ENCODE results near the gene OGA.

The OGA gene

DNA sequence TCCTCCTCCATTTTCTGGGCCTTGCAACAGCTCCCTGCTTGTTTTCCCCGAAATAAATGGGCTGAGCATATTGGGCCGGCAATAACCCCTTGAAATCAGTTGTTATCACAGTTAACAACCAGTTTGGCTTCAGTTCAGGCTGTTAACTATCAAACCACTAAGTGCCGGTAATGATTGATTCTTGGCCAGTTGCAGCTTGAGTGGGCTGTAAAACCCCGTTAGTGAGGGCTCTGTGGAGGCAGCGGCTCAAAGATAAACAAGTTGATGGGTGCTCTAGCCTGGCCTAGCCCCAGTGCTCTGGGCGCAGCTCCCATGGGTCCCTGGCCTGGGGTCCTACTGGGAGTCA lies 50.7 kb downstream of the OGA start:
- no peak overlapping the region for H3K4me3 ChIP-seq
- H3K27ac ChIP-seq, result no peak overlapping the region

DNA sequence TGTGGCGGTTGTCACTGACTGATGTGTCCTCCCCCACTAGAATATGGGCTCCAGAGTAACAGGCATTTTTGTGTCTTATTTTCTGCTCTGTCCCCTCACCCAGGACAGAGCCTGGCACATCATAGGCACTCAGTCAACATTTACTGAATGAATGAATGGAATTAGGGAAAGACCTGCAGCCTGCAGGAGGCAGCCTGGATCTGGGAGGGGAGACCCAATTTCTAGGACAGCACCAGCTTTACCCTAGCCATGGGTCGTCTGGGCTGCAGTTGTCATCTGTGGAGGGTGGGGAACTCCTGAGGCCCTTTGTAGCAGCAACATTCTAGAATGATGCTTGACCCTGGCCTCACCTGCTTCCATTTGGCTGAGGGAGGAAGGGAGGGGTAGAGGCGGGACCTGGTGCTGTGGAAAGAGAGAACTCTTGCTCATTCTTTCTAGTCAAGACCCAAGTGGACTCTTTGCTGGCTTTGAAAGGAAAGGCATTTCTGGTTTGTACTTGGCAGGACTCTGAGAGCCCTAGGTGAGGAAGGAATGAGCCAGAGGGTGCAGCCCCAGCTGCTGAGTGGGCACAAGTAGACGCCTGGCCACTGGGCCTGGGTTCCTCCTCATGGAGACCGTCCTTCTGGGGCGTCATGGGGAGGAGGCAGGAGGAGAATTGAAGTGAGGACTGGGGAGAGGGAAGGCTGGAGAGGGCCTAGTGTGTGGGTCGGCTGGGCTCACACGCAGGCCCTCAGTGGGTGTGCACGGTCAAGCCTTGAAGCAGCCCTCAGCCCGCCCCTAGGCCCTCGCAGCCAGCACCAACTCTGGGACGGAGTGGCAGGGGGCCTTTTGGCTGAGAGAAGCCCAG lies 51.3 kb downstream of the OGA start:
- Histone ChIP-seq H3K27ac (no peak overlapping the region), H3K4me3 (no peak overlapping the region)

DNA sequence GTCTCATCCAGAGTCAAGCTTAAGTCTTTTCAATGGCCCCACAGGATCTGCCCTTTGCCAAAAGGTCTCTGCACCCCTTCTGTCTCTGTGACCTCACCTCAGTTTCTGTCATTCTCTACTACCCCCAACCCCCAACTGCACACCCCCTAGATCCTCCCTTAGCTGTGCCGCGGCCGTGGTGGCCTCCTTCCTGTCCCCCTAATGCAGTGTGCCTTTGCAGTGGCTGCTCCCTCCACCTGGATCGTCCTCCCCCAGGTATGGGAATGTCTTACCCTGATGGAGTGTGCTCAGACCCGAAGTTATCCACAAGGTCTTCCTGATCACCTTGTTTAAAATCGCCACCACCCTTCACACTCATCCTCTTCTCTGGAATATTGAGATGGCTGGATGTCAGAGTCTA lies 51.9 kb downstream of the OGA start:
- H3K4me3 ChIP-seq, result no peak overlapping the region
- H3K27ac ChIP-seq, result no peak overlapping the region

DNA sequence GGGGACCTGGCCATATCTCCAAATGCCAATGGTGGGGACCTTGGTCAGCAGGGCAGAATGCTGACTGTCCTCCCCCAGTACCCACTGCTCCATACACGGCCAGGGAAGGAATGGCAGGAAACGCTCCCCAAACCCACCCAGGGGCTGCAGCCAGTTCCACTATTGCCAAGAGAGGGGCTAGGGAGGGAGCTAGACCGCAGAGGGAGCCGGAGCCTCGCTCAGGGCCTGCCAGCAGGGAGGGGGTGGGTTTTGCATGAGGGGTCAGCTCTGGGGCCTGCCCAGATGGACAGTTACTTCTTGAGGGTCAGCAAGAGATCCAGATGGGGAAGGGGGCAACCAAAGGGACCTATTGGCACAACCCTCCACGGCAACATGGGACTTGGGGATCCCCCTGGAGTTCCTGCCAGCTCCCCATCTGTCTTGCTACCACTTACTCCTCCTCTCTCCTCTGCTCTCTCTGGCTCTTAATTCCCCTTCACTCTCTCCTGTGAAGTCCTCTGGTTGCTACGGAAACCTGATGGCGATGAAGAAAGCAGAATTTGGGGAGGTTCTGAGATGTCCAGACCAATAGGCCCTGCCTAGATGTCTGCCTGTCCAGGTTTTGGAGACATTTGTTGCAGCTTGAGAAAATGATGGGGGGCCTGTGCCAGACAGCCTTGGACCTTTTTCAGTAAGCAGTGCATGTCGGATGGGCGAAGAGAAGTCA lies 55.0 kb downstream of the OGA start:
- no peak overlapping the region for H3K4me3 ChIP-seq
- no peak overlapping the region for H3K27ac ChIP-seq

DNA sequence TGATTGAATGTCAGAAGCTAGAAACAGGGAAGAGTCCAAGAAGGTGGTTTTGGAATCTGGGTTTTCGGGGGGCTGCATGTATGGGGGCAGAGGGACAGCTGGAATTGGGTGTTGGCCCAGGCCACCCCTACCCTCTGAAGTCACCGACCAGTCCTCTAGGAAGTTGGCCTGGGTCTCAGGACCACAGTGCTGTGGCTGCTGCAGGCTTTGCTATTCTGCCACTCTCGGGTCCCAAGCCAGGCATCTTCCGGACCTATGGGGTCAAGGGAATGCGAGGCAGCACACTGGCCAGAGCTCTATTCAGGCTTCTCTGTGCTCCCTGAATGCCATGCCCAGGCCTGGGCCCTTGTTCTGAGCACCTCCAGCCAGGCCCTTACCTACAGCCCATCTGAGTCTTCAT lies 55.5 kb downstream of the OGA start:
- no peak overlapping the region for H3K4me3 ChIP-seq

DNA sequence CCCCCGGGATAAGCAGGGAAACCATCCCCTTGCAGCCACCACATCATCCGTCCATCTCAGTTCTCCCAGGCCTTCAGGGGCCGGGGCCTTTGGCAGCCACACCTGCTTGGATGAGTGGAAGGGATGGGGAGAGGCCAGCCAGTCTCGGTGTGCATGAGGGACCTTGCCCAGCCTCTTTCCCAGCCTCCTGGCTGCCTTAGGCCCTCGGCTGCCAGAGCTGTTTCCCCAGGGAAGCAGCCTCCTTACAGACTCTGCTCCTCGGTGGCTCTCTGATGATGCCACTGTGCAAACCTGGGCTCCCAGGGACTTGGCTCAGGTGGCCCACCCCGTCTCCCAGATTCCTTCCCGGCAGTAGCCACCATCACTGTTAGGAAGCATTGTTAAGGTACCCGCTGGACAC lies 57.0 kb downstream of the OGA start:
- Histone ChIP-seq H3K27ac (no peak overlapping the region), H3K4me3 (no peak overlapping the region)

More for the DNA sequence above, 55.5 kb downstream of the OGA start:
- no peak overlapping the region for H3K27ac ChIP-seq

DNA sequence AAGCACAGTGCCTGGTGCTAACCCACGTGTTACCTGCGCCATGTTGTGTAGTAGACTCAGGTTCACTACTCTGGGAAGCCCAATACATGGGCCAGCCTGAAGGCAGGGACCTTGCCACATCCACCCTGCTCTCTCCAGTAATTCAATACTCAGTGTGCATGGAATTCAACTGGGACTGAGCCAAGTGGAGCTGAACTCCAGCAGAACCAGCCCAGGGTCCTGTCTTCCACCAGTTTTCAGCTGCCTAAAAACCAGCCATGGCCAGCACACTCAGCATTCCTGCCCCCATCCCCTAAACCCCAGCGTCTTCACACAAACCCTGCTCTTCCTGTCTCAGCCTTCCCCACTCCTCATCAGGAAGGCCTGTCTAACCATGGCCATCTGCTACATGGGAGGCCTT lies 57.7 kb downstream of the OGA start:
- Histone ChIP-seq H3K4me3 (no peak overlapping the region), H3K27ac (no peak overlapping the region)

DNA sequence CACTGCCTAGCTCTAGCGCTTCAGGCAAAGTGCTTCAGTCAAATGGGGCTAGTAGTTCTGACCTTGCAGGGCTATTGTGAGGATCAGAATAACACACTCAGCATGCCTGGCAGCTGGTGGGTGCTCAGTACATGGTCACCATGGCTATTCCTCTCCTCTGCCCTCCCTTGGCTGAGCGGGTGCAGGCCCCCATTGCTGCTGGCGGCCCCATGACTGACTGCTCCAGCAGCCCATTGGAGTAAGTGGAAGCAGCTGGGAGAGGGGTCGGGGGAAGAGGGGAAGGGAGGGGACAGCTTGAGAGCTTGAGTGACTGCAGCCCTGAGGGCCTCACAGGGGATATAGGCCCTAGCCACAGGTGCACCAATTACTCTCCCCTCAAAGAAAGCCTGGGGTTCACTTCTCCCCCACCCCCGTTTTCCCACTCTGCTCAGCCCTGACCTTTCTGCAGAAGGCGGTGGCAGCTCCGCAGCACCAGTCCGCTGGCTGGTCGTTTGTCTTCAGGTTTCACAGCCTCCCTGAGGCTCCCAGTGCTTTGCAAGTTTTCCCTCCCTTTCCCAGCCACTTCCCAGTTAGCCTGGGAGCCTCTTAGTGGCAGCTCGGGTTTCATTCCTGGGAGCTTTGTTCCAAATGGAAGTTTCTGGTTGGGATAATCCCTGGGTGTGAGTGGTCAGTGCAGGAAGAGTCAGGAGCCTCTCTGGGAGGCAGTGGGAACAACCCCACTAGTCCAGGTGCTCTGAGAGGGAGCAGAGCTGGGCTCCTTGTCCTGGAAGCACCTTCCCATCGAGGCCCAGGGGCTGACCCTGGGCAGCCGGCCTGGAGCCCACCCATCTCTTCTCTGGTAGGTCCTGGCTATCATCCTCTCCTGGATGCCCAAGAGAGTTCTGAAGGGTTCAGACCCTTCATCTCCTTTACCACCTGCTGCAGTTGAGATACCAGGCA lies 58.7 kb downstream of the OGA start:
- H3K27ac ChIP-seq, result no peak overlapping the region
- no peak overlapping the region for H3K4me3 ChIP-seq

DNA sequence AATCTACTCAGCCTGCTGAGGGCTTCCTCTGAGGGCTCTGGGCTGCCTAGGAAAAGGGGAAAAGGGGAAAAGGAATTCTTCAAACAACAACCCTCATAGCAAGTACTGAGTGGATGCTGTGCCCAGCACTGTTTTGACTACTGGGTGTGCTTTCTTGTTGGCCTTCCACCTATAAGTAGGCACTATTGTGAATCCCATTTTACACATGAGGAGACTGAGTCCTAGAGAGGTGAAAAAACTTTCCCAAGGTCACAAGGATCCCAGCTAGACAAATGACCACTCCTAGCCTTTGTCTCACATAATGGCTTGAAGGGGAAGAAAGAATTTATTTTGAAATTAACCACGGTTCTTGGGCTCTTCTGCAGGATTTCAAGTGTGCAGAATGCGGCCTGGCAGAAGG lies 59.4 kb downstream of the OGA start:
- Histone ChIP-seq H3K27ac (no peak overlapping the region), H3K4me3 (no peak overlapping the region)

DNA sequence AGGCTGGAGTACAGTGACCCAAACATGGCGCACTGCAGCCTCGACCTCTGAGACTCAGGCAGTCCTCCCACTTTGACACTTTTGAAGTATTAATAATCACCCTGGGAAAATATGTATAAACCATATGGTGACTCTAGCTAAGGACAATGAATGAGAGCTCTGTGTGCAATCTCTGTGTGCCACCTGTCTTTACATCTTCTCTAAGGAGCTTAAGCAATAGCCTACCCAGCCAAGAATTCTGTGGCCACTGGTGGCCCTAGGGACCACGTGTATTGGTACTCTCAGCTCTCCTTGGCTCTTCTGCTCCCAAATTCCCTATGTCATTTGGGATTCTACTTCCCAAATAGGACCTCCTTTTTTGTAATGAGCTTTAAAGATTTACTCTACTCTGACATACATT lies 66.0 kb downstream of the OGA start:
- no peak overlapping the region for H3K4me3 ChIP-seq
- H3K27ac ChIP-seq, result no peak overlapping the region

DNA sequence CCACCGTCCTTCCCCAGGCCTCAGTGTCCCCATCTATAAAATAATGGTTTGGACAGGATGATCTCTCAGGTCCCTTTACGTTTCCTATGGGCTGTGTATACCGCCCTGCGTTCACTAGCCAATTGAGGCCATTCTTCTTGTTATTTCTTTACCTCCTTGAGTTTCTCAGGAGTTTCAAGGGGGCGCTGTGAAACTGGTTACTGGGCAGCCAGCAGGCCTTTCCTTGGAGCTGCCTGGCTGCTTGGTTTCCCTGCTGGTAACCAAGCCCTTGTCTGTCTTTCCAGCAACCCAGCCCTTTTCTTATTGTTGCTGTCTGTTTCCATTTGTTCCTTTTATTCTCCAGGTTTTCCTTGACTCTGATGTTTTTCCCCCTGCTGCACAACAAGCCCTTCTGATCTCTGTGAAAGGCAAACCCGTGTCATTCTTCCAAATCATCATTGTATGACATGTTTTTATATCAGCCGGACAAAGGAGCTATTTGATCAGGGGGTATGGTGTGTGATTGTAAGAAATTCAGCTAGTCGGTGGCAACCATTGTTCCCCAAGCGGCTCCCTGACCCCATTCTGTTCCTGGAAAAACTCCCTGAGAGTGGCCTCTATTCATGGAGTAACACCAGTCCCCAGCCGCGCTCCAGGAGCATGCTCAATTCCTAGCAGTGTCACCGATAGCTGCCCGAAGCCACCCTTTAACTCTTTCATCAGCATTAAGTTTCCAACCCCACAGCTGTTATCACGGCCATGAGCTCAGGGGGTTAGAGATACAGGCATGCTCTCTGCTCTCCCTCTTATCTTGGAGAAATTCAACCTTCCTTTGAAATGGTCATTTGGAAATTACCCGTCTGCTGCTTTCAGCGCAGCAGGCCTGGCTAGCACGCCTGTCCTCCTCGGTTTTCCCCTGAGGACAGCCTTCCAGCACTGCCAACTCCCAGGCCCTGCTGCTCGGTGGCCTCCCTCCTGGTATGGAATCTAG lies 68.9 kb downstream of the OGA start:
- no peak overlapping the region for H3K27ac ChIP-seq
- no peak overlapping the region for H3K4me3 ChIP-seq

DNA sequence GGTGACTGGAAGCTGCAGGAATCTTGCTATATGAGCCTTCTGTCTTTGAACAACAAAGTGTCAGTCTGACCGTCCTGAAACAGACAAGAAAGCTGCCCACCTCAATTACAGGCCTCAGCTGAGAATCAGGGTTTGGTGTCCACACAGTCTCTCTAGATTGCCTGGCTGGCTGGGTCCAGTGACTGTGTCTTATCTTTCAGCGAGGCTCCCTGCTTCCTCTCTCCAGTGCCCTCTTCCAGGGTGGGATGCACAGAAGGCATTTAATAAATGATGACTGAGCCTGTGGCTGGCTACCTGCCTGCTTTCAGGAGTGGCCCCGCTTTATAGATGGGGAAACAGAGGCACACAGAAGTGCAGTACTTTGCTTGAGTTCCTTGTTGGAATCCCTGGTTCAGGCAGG lies 69.7 kb downstream of the OGA start:
- no peak overlapping the region for H3K27ac ChIP-seq

DNA sequence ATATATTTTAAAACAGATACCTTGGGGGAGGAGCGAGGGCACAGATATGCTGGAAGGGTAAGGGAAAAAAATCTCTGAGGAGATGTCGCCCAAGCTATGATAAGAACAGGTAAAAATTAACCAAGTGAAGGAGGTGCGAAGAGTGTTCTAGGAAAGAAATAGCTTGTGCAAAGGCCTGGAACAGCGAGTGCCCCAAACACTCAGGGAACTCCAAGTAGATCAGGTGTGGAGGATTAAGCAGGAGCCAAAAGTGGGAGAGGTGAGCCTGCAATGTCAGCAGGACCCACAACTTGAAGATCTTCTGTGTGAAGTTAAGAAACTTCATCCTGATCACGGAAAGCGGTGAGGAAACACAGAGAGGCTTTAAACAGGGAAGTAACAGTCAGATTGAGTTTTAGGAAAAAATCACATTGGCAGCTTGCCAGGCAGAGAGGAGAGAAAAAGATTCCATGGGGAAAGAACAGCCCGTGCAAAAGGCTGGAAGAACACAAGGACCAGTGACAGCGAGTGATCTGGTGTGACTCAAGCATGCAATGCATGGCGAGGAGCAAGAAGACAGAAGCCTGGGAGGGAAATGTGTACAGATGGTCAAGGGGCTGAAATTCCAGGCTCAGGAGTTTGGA lies 73.1 kb downstream of the OGA start:
- no peak overlapping the region for H3K4me3 ChIP-seq
- no peak overlapping the region for H3K27ac ChIP-seq

More for the DNA sequence above, 69.7 kb downstream of the OGA start:
- H3K4me3 ChIP-seq, result no peak overlapping the region

DNA sequence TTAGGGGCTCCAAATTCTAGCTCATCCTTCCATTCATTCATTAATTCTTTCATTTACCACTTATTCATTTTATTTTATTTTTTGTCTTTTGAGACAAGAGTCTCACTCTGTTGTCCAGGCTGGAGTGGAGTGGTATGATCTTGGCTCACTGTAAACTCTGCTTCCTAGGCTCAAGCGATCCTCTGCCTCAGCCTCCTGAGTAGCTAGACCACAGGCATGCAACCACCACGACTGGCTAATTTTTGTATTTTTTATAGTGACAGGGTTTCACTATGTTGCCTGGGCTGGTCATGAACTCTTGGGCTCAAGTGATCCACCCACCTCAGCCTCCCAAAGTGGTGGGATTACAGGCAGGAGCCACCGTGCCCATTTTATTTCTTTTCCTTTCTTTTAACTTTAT lies 74.0 kb downstream of the OGA start:
- no peak overlapping the region for H3K27ac ChIP-seq

DNA sequence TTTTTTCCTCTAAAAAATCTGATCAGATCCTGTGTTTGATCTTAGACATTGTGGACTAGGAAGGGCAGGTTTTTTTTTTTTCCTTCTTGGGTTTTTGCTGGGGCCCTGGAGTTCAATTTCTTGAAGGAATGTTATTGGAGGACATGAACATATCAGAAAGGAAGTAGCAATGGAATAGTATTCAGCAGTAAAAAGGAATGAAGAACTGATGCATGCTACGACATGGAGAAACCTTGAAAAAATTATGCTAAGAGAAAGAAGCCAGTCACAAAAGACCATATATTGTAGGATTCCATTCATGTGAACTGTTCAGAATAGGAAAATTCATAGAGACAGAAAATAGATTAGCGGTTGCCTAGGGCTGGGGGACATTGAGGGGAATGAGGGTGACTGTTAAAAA lies 76.3 kb downstream of the OGA start:
- H3K27ac ChIP-seq, result no peak overlapping the region
- H3K4me3 ChIP-seq, result no peak overlapping the region

More for the DNA sequence above, 74.0 kb downstream of the OGA start:
- H3K4me3 ChIP-seq, result no peak overlapping the region

DNA sequence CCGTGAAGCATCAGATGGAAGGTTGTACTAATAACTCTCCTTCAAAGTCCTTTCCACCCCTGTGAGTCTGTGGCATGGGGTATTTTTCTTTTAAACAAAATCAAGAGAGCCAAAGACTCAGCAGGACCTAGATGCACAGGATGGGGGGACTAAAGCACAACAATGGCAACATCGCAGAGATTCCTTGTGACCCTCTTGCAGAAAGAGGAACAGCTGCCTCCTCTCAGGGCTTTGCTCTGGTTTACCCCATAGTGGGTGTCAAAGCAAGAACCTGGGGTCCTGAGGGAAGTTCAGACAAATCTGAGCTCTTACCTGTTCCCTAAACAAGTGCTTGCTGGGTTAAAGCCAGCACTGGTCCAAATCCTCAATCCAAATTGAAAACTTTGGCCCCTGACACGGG lies 81.6 kb downstream of the OGA start:
- no peak overlapping the region for H3K27ac ChIP-seq
- H3K4me3 ChIP-seq, result no peak overlapping the region

All from skin epidermis (tissue), 12 donors.